HG02970 (cell line): ENCODE data around the gene RNF114.
A peak's percentile ranks its signal among the peaks of the same experiment; 100 is the strongest.

Experiments used
- ATAC-seq: cut with Tn5 transposase; IDR thresholded peaks from one replicate; pipeline ENCODE4 v1.9.1; 2021; ENCODE audit warnings: mild to moderate bottlenecking, moderate library complexity, moderate number of reproducible peaks; ENCODE audit not compliant: unreplicated experiment, low FRiP score

Gene RNF114

DNA sequence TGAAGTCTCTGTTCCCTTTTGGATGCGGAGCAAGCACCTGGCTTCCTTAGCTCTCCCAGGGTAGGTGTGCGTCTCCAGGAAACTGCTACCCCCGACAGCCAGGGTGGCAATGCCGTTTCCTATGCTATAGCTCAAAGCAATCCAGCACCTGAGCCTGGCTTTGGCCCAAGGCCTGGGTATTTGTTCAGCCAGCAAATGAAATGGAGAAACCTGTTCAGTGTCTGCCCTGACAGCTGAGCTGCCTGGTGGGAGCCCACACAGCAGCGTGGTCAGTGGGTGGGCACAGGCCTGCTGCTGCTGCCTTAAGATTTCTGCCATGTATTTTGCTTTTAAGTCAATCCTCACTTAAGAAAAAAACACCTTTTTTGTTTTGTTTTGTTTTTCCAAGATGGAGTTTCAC, 34.6 kb upstream of the RNF114 start:
- no peak for ATAC-seq

DNA sequence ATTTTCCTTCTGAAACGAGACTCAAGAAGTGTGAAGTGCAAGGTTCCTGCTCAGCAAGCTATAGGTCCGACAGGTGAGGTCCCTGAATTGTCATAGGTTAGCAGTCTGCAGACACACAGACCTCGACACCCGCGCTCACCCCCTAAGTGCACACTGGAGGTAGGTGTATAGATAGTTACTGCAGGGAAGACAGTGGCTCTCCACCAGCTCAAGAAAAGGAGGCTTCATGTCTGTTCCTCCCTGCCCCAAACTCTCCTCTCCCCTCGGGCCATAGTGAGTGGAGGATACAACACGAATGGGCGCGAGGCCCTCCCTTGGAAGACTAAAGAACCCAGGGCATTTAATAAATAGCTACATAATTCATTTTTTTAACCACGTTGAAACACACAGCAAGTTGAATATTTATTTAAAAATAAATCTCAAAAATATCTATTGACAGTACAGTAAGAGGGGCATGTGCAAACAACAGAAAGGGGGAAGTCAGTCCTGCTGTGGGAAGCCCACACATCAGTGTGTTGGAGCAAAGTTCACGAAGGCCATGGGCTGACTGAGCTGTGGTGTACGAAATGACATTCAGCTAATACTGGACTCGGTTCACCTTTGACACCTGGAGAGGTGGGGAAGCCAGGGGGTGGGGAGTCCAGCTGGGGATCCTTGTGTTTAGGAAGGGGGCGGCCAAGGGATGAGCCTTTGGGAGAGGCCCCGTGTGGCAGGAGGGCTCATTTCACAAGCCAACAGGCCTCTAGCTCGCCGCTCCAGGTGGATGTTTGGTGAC, 31.6 kb upstream of the RNF114 start:
- ATAC-seq: no peak

DNA sequence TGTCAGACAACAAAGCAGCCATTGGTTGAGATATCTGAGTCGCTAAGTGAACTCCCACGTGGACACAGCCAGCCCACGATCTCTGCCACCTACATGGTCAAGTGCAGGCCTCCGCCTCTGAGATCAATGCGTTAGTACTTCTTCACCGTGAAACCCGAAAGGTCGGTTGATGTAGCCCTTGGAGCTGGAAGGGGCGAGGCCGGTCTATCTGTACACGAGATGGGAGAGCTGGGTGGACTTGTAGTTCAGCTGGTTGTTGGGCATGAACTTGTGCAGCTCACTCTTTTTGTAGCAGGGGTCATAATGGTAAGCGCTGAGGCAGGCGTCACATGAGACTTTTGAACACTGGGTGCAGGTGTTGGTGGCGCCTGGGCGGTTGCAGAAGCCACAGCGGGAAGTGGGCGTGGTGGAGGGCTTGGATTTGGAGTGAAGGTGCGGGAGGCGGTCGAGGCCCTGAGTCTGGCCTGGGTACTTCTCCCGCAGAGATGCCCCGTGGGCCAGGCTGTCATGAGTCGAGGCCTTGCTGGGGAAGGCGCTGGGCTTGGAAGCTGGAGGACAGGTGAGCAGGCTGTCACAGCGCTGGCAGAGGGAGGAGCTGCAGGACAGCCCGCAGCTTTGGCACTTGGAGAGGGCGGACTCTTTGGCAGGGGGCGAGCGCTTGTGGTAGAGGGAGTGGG, 30.6 kb upstream of the RNF114 start:
- no peak for ATAC-seq

DNA sequence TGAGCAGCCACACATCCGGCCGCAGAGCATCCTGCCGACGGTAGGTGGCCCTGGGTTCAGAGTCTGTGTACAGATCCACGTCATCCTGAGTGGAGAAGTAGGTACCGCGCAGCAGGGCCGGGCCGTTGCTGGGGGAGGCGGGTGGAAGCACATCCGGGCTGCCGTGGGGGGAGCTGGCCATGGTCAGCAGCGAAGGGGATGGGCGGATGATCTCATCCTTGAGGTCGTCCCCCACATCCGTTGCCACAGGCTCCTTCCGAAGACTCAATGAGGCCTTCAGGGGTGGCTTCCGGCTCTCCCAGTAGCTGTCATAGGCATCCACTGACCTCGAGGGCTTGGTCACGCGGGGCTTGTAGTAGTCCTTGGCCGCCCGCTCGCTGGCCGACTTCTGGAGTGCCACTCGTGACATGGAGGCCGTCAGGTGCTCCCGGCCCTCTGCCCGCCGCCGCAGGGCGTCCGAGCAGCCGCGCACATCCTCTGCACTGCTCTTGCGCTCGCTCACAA, 30.0 kb upstream of the RNF114 start:
- ATAC-seq: no peak

DNA sequence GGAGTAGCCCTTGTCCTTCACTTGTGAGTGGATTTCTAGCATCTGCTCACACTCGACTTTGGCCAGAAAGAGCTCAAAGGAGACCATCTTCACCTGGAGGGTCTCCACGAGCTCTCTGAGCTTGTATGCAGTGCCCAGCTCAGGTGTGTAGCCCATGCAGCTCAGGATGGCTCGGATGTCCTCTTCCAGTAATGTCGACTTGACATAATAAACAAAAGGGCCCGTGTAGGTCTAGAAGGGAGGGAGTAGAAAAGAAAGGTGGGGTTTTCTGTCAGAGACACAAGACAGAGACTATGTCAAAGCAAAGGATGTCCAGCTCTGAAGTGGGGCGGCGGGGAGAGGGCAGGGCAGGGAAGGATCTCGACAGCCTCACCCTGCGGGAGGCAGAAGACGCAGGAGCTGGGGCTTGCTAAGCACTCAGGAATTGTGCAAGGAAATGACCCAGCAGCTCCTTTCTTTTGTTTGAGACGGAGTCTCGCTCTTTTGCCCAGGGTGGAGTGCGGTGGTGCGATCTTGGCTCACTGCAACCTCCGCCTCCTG, 29.5 kb upstream of the RNF114 start:
- no peak for ATAC-seq

DNA sequence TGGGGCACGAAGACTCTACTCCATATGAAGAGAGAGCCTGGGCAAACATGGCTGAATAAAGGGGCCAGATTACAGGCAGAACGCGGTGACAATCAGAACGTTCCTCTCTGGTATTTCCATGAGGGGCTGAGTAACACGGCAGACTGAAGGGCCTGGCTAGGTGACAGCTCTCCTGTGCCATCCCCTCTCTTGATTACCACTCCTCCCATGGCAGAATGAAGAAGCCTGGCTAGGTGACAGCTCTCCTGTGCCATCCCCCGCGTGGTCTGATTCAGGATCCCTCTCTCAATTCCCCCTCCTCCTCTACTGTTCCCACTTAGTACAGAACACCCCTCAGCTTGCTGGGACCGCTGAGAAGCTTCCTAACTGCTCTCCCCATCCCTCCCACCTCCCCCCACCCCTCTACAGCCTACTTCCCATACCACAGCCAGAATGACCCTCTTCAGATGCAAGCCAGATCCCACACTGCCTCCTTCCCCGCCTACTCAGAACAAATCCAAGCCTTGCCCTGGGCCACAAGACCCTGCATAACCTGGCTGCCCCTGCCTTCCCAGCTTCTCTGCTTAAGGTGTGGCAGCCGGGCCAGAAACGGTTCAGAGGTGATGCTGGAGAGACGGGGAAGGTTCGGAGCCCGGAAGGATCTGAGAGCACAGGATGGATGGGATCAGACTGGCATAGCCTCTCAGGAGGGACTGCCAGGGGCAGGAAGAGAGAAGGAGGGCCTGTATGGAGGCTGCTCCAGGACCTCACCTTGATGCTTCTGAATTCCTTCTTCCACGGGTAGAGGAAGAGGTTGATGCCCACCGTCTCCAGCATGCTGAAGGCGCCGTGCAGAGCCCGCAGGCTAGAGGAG, 28.6 kb upstream of the RNF114 start:
- no peak for ATAC-seq

DNA sequence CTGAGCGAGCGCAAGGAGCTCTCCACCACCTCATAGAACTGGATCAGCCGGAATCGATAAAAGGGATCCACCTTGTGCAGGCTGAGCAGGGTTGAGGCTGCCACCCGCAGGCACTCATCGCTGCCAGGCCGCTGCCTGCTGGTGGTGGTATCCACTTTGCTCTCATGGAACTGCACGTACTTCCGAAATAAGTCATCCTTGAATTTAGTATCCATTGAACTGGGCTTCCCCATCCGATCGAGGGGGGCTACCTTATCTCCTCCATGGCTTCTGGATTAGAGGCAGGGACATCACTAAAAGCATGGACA, 28.0 kb upstream of the RNF114 start:
- ATAC-seq: no peak

DNA sequence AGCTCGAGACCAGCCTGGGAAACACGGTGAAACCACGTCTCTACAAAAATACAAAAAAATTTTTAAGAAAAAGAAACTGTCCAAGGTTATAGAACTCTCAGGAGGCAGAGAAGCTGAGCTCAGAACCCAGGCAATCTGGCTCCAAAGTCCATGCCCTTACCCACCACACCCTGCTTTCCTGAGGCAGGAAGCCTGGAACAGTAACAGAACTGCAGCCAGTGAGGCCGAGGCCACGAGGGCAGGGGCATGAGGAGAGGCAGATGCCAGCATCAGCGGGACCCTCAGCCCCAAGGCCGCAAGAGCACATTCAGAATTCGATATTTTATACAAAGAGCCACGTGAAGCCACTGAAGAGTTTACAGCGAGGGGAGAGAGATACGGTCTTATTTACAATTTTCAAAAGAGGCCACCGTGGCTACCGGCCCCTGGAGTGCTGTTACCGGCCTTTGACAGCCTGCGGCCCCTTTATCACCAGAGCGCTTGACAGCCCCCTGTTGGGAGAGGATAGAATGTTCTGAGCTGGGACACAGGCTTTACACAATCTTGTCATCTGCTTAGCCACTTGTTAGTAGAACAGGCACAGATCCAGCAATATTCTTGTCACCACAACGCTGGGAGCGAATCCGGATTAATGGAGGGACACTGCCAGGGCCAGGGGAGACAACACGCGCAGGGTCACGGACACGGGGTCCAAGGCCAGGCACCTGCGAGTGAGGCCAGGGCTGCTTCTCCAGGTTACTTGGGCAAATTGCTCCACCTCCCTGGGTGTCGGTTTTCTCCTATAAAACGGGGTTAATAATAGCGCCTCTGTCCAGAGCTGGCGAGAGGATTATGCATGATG, 26.5 kb upstream of the RNF114 start:
- no peak for ATAC-seq

DNA sequence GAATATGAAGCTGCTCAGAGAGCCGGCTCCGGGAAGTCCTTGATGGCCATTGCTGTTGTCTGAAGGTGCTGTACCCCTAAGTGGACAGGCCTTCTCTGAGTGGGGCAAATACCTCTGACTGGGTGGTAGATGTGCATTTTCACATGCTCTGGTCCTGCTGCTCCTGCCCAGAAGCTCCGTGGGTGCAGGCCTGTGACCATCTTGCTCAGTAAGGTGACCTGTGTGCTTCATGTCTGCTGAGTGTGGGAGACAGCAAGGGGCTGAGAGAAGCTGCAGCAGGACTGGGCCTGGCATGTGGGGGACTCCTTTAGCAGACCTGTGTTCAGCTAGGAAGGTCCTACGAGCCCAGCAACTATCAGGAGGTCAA, 25.9 kb upstream of the RNF114 start:
- no peak for ATAC-seq

DNA sequence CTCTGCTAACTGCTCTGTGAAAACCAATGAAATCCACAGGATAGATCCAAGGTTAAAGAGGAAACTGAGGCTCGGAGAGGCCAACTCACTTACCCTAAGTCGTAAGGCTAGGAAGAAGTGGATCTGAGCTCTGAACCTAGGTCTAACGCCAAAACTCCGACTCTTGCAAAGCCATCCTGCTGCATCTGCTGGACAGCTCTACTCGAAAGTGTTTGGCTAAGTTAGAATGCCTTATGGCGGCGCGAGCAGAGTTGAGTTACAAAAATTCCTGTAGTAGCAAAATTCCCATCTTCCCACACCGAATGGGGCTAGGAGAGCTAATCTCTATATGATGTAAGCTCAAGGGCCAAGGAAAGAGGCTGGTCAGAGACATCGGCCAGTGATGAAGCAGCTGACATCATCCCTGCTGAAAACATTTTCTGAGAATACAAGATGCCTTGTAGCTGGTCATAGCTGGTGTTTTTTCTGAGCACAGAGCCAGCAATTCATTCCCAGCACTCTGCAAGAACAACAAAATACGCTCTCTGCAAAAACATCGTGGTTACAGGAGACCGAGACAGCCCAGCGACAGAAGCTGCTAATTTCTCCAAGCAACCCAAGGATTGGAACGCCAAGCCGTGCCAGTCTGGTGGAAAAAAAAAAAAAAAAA, 22.7 kb upstream of the RNF114 start:
- no peak for ATAC-seq

DNA sequence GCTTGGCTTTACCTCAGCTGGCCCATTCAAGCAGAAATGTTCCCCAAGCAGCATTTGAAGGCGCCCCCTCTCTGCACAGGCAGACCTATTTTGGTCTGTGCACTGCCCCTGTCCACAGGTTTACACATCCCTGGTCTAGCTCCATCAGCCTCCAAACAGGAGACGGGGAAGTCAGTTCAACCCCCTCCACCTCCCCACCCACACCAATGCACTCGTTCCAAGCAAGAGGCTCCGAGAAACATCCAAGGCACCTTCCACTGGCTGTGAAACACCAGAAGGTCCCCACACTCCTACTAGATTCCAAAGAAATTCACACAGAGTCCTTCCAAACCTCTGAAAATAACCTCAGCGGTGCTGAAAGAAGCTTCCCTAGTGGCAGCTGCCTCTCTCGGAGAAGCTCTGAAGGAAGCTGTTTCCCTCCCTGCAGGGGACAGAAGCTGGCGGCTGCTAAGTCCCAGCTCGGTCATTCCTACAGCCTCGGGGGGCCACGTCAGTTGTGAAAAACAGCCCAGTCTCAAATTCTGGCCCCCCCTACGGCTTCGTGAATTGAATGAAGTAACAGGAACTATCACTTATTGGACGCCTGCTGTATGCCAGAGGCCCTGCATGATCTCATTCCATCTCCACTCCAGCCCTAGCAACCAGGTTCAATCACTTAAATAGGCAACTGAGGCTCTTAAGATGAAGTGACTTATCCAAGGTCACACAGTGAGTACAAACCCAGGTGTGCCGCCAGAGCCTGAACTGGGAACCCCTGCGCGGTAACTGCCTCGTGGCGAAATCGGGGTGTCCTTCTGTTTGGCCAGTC, 21.7 kb upstream of the RNF114 start:
- ATAC-seq: no peak

DNA sequence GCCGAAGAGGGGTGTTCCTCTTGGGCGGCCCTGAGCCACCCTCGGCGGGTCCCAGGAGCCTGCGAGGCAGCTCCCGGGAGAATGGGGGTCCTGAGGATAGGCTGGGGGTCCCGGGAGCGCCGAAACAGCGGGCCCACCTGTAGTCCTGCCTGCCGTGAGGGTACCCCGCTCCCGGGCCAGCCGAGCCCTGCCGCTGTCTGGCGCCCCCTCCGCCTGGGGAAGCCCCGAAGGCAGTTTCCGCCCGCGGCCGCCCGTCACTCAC, 21.1 kb upstream of the RNF114 start:
- peak; percentile 11 for ATAC-seq

DNA sequence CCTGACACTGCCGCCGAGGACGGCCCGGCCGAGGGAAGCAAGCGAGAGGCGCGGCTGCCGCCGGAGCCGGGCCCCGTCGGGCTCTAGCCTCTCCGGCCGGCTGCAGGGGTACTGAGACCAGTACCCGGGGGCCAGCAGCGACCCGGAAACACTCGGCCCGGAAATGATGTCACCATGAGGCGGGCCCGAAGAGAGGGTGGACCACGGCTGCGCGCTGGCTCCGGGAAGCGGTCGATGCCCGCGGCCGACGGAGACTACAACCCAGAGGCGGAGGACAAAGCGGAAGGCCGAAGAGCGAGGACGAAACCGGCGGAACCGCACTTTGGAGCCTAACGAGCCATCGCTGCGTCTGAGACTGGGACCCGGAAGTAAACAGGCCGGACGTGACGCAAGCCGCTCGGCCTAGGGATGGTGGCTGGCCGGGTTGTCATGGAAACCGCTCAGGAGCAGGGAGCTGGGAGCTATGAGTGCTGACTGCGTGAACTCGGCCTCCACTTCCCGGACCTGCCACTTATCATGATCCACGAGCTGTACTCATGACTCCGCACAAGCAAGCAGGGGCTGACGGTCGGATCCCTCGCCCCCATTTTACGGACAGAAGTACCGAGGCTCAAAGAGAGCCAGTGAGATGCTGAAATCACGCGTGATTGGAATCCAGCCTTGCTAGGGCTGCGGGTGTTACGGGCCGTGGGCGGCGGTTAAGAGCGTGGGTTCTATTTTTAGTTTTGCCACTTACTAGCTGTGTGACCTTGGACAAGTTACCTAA, 20.6 kb upstream of the RNF114 start, which contains the start of gene SPATA2:
Gene SPATA2 (minus strand): TSS at position 150 of the 766 bp plus-strand sequence. CDS start 7,039 bp downstream, outside the sequence.
- ATAC-seq: peak; percentile 84

DNA sequence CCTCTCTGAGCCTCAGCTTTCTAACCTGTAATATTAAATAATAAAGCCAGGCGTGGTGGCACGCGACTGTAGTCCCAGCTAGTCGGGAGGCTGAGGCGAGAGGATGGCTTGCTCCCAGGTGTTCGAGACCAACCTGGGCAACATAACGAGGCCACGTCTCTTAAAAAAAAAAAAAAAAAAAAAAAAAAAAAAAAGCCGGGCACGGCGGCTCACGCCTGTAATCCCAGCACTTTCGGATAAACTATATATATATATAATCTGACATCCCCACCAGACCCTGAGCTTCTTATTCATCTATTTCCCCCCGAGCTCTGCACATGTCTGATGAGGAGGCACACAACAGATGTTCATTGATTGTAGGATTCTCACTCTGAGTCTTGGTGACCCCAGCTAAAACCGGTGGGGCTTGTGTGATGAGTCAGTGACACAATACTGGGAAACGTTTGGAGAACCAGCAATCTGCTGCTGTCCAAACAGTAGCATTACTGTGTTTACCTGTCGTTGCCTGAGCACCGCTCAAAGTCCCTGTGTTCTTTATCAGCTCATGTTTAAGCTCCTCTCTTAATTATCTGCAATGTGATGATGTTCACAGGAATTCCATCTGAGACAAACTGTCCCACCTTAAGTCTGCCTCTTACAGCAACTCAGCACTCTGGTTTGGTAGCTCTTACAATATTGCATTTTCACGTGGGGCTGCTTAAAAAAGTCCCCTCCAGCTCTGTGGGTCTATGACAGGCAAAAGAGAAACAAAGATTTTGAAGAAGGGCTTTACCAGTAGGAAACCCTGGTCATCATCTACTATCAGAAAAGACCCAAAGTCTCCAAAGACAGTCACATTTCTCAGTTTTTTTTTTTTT, 19.8 kb upstream of the RNF114 start:
- no peak for ATAC-seq

DNA sequence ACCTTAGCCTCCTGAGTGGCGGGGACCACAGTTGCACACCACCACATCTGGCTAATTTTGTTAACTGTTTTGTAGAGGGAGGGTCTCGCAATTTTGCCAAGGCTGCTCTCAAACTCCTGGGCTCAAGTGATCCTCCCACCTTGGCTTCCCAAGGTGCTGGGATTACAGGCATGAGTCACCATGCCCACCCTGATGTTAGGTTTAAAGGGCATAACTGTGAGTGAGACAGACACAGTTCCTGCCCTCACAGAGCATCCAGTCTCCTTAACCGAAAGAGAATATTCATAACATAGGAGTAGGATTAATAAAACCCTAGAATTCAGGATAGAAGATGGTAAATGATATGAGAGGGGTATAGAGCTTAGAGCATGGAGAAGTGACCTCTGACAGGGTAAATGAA, 17.8 kb upstream of the RNF114 start:
- no peak for ATAC-seq

DNA sequence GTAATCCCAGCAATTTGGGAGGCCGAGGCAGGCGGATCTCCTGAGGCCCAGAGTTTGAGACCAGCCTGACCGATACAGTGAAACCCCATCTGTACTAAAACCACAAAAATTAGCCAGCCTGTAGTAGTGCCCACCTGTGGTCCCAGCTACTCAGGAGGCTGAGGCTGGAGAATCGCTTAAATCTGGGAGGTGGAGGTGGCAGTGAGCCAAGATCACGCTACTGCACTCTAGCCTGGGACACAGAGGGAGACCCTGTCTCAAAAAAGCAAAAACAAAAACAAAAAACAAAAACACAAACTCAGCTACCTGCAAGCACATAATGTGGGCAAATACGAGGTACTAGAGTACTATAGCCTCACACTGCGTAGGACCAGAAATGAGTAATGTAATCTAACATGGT, 17.2 kb upstream of the RNF114 start:
- ATAC-seq: no peak

DNA sequence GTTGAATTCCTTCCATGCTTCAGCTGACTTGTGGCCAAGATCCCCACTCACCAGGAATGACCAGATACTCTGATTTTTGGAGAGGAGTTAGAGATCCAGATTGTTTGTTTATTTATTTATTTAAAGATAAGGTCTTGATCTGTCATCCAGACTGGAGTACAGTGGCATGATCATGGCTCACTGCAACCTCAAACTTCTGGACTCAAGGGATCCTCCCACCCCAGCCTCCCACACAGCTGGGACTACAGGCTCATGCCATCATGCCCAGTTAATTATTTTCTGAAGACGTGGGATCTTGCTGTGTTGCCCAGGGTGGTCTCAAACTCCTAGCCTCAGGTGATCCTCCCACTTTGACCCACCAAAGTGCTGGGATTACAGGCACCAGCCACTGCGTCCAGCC, 16.7 kb upstream of the RNF114 start:
- ATAC-seq: no peak
